HG03108 (cell line): ENCODE data around the gene LRIG1.

Source experiments
- ATAC-seq: cut with Tn5 transposase; IDR thresholded peaks from one replicate; pipeline ENCODE4 v1.9.1; 2021; ENCODE audit warnings: moderate library complexity; ENCODE audit not compliant: unreplicated experiment

LRIG1 gene

GRCh38 chr3:66404903-66405700 is 95.7 kb downstream of the LRIG1 start:
- ATAC-seq, result no peak

GRCh38 chr3:66404197-66404596 is 96.6 kb downstream of the LRIG1 start:
- no peak for ATAC-seq

- no peak for ATAC-seq
Measured at GRCh38 chr3:66403323-66403990, 97.4 kb downstream of the LRIG1 start.

DNA sequence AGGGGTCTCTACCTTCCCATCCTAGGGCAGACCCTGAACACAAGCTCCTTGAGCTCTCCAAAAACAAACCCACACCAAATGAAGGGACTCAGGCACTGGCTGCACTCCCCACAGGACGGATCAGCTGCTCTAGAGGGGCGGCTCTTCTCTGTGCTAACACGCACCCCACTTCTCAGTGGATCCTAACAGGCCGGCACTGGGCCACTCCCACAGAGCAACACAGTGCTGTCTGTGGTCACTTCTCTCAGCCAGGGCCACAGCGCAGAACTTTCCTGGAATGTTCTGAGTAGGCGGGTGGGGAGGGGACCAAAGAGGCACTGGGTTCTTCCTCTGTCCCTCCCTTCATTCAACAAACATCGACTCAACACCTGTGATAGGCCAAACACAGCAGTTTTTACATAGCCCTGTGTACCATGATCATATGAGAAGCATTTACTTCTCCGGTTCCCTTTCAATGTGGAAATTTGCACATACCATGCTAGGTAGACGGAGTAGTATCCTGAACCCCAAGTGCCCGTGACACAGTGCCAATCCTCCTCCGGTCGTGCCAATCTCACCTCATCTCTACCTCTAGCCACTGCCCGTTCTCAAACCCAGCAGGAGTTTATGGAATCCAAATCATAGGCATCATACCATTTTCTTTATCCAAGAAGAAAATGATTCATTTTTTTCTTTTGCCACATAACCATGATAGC is 98.1 kb downstream of the LRIG1 start:
- ATAC-seq, result no peak

DNA sequence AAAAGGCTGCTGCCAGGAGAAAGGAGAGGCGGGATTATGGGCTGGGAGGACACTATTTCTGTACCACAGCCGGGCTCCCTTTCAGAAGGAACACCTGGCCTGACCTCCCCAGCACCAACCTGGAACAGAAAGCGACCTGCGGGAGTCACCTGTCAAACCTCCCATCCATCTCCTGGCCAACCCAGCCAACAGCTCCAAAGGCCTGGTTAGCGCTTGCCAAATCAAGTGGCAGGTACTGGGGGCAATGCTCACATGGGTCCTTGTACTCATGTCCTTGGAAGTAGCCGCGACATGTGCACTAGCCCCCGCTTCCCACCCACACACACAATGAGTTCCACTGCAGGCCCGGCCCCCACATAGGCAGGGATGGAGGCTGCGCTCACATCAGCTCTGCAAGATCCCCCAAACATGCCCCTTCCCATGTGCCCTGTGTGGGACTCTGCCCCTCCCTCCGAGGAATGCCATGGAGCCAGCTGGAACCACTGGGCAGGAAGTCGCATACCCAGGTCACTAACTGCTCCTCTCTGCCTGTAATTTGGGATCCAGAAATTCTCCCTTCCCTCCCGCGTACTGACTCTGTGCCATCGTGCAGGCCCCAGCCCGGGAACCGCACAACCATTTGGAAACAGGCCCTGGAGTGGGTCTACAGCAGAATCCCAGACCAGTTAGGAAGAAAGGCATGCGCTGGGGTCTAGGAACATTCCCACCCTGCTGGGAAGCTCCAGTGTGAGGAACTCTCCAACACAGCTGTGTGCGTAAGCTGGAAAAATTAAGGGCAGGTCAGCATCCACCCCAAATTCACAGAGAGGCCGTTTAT is 98.9 kb downstream of the LRIG1 start:
- no peak for ATAC-seq

- ATAC-seq, result no peak
Measured at GRCh38 chr3:66401157-66401550, 99.7 kb downstream of the LRIG1 start.

- ATAC-seq, result no peak
Measured at GRCh38 chr3:66400411-66401156, 100.2 kb downstream of the LRIG1 start.

DNA sequence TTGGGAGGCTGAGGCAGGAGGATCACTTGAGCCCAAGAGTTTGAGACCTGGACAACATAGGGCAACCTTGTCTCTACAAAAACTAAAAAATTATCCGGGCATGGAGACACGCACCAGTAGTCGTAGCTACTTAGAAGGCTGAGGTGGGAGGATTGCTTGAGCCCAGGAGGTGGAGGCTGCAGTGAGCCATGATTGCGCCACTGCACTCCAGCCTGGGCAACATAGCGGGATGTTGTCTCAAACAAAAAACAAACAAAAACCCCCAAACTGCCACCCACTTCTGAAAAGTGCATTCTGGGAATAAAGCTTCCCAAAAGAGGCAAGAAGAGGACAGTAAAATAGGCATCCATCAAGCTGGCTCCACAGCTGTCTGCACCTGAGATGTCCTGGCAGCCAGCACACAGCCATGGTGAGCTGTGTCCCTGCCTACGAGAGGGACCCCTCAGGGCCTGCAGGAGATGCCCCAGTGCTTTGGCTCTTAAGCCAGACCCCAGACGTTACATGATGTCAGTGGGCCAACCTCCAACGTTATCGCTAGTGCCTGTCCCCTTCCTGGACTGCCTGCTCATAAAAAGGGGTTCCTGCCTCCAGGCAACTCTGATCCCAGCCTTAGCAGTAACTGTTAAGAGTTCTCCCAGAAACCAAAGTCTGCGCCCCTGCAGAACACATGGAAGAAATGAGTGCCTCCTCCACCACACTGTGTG is 101.1 kb downstream of the LRIG1 start:
- no peak for ATAC-seq

- ATAC-seq, result no peak
Measured at GRCh38 chr3:66398228-66399025, 102.4 kb downstream of the LRIG1 start.

- no peak for ATAC-seq
Measured at GRCh38 chr3:66397745-66398144, 103.1 kb downstream of the LRIG1 start.

GRCh38 chr3:66396888-66397287 is 103.9 kb downstream of the LRIG1 start:
- ATAC-seq, result no peak

GRCh38 chr3:66396161-66396760 is 104.6 kb downstream of the LRIG1 start:
- ATAC-seq, result no peak

DNA sequence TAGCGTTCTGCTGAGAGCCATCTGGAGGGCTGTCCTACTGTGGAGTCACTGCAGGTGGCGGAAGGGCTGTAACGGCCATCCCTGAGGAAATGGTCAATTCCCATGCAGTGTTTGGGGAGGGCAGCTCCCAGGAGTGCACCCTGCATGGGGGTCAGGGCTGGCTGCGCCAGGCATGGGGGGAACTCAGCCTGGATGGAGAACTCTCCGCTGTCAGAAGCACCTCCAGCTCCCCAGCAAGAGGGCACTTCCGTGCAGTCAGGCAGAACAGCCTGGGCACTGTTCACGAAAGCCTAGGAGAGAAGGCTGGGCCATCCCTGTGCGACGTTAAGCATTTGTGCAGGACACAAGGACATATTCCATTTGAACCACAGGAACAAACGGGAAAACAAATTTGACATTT is 105.2 kb downstream of the LRIG1 start:
- ATAC-seq, result no peak

- no peak for ATAC-seq
Measured at GRCh38 chr3:66394753-66395249, 106.0 kb downstream of the LRIG1 start.

DNA sequence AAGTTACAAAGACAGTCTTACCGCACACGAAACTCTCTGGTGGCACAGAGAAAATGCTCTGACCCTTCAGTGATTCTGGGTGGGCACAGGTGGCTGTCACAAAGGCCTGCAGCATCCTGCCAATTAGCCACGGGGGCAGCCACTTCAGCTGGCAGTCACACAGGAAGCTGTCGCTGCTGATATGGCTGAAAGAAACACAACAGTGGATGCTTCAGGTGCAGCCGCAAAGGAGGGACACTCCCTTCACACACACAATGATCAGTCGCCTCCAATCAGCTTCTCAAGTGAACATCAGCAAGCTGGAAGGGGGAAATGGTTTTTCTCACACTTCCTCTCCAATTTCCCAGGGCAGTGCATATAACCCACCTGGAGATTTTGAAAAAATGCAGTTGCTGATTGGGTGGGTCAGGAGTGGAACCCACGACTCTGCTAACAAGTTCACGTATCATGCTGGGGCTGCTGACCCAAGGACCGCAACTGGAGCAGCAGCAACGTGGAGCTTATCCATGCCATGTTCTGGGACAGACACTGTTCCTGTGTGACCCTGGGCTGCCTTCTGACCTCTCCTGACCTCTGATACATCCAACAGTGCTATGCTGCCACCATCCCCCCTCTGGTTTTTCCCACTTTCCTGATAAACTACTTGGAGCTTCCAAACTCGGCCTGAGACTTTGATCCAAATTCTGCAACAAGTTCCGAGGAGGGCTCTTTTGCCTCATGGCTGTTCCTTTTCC is 106.6 kb downstream of the LRIG1 start:
- ATAC-seq, result peak; percentile 80

DNA sequence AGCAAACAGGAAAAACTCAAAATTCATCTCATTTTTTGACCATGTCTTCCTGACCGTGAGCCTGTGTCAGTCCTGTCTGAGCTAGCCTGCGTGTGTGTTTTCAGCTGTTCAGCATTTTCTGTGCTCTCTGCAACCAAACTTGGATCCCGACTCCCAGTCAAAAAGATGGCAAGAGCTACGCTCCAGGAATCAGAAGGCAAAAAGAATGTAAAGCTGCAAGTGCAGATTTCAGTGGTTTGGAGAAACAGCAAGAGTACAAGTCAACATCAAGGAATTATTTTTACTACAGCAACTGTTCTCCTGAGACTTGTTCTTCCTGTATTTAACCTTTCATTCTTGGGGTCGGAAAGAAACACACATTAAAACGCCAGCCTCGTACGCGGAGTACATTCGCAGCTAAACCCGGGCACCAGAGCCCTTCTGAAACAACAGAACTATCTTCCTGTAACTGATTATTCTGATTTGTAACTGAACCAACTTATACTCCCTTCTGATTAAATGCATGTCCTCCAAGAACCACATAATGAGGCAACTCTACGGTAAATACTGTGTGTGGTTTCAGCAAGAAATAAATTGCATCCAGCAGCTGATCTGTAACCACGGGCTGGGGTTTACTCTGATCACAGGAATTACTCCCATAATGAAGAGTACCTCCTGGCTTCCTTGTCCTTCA is 107.4 kb downstream of the LRIG1 start:
- ATAC-seq, result peak; percentile 4

- ATAC-seq, result no peak
Measured at GRCh38 chr3:66392966-66393332, 107.9 kb downstream of the LRIG1 start.
